DMS53 treated with DMSO at 0.1 percent for 48 hours (cell line): ENCODE results near the gene BTF3L4.

Source experiments
- DNase-seq: peaks from one replicate; lab custom pipeline; 2025; ENCODE audit not compliant: unreplicated experiment; lab: John Stamatoyannopoulos, UW

BTF3L4 gene

DNA sequence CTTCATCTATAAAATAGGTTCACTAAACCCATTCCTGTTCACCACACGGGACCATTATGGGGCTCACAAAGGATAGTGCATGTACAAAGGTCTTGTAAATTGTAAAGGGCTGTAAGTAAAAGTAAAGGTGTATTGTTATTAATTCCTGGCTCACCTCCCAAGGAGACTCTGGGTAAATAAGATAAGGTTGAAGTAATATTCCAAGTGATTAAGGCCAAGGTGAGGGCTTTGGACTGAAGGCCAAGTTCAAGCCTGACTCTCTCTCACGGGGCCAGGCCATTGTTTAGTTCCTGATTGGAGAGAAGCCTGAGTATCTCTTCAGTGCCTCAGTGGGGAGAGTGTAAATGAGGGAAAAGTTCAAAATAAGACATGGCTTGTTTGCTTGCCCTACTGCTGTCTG lies 66.3 kb downstream of the BTF3L4 start:
- DNase-seq: no peak

DNA sequence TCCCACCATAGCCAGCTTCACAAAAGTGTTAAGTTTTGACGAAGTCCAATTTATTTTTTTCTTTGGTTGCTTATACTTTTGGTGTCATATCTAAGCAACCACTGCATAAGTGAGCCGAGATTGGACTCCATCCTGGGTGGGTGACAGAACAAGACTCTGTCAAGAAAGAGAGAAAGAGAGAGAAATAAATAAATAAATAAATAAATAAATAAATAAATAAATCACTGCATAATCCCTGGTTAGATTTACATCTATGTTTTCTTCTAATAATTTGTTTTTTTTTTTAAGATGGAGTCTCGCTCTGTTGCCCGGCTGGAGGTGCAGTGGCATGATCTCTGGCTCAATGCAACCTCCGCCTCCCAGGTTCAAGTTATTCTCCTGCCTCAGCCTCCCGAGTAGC lies 67.5 kb downstream of the BTF3L4 start:
- no peak for DNase-seq

DNA sequence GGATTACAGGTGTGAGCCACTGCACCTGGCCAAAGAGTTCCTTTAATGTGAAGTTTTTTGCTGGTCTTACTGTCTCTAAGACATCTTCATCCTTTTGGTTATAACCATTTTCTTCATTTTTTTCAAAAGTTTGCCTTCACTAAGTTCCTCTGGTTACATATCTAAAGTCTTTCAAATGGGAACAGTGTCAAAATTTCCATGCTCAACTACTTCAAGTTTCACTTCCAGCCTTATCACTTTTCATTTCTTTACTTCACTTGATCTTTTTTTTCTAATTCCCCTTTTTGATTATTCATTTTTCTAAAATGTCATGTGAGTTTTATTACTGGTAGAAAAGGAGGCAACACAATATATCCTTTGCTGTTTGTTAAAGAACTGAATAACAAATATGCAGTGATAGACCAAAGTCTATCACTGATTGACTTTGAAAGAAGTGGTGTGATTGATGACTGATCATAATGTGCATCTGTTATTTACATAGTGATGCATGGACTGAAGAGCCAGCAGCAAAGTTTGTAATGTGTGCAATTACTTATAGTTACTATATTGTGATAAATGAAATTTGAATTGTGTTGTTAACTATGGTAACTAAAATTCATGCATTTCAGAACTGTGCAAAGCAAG lies 69.8 kb downstream of the BTF3L4 start:
- DNase-seq: no peak

DNA sequence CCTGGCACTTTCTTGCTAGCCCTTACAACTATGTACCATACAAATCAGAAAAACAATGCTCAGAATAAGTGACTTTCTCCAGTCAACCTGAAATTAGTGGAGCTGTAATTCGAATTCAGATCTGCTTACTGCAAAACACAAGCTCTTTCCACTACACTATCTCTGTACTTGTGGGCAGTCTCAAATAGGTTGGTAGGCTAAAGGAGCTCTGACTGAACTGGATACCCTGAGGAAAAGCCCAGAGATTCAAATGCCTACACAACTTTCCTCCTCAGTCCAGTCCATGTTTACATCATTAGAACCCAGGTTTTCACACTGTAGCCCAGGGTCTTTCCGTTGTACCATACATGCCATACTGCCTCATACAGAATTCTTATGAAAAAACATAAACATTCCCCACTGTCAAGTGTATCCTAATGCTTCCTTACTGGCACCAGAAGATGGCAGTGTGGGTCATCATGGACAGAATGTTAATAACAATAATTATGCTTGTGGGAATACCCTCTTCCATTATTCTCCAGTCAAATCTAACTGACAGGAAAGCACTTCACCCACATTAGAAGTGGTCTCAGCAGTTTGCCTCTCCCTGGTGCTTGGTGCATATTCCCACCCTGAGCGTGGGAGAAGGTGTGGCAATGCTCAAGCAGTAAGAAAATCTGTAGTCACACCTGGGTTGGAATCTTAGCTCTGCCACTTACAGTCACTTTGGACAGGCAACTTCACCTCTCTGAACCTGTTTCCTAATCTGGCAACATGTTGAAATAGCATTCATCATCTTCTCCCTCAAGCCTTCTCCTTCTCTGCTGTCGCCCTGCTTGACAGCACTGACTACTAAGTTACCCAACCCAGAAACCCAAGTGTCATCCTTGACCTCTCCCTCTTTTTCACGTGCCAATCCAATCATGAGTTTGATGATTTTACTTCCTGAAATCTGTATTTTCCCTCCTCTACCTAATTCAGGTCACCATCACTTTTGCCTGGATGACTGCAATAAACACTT lies 71.4 kb downstream of the BTF3L4 start:
- DNase-seq: peak; percentile 92

DNA sequence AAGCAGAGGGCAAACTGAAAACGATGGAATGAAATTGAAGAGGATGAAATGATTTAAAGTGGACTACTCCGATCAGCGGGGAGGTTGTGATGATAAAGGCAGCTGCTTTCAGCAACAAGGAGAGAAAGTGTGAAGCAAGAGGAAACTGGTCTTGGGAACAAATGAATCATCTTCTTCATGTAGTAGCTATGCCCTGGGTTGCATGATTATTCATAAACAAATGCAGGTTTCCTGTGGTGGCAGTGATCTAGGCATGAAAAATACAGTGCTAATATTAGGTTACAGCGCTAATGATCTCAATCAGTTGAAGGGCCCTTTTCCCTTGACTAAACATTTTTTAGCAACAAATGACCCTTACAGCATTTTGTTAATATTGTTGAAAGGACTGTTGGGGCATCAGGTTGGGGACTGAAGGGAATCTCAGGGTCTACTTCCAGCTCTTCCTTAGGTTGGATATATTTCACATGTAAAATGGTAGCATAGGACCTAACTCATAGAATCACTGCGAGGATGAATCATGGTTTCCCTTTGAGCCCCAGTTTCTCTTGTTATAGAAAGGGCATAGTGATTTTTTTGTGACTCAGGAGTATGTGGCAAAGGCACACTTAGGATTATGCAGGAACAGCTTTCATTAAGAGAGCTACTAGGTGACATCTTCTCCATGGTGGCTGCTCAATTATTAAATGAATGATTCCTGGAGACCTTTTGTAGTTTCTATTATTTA lies 83.9 kb downstream of the BTF3L4 start:
- DNase-seq: no peak
